PC-9 (cell line): ENCODE results near the gene ETV6. TPM values are rescaled to one million over a fixed set of nuclear protein-coding genes. Genes with fewer than 3 reads are reported as not detected.

ENCODE experiments used
- BruUV-seq: library from RNA; stranded (reverse); fragments of 400-500 nt; replicated peaks from 2 replicates; lab custom pipeline; 2021; lab: Mats Ljungman, UMichigan
- CTCF ChIA-PET: fragments of 300-600 bp; sonication (Branson Sonifier 250); formaldehyde crosslinking; loops from one replicate; lab custom pipeline; 2022; ENCODE audit warnings: antibody characterized with exemption; lab: Charles Lee
- POLR2A ChIA-PET: fragments of 300-600 bp; sonication (Branson Sonifier 250); formaldehyde crosslinking; loops from one replicate; lab custom pipeline; 2022; ENCODE audit warnings: antibody characterized with exemption; ENCODE audit not compliant: unreplicated experiment; lab: Charles Lee
- DNase-seq, 2 experiments: peaks; one replicate each; pipeline versions ENCODE4 v3.0.0 to v3.0.0-alpha.2; 2015 to 2022; ENCODE audit warnings: mixed read lengths in 1 of 2
- H2AFZ ChIP-seq: fragments of 200-600 bp; sonication (generic); 2 replicates; pipeline ENCODE4 v1.8.1; 2017; ENCODE audit warnings: antibody characterized with exemption
- H3F3A ChIP-seq: fragments of 200-600 bp; sonication (generic); 2 replicates; pipeline ENCODE4 v1.8.1; 2017; ENCODE audit warnings: antibody characterized with exemption, mild to moderate bottlenecking, low read depth; ENCODE audit not compliant: insufficient read depth
- H3K27ac ChIP-seq: fragments of 200-600 bp; sonication (generic); 2 replicates; pipeline ENCODE4 v1.6.1; 2016; ENCODE audit warnings: mixed run types
- H3K27me3 ChIP-seq: fragments of 200-600 bp; sonication (generic); 2 replicates; pipeline ENCODE4 v1.6.1; 2016; ENCODE audit warnings: low read depth, mixed run types; ENCODE audit not compliant: insufficient read depth
- H3K36me3 ChIP-seq: fragments of 200-600 bp; sonication (generic); 2 replicates; pipeline ENCODE4 v1.6.1; 2016; ENCODE audit warnings: low read depth, mixed run types
- H3K4me1 ChIP-seq: fragments of 200-600 bp; sonication (generic); replicated peaks from 2 replicates; pipeline ENCODE4 v1.6.1; 2016; ENCODE audit warnings: mixed run types; ENCODE audit not compliant: insufficient read depth
- H3K4me2 ChIP-seq: fragments of 200-600 bp; sonication (generic); 2 replicates; pipeline ENCODE4 v1.6.1; 2017; ENCODE audit warnings: mixed run types
- H3K4me3 ChIP-seq: fragments of 200-600 bp; sonication (generic); 2 replicates; pipeline ENCODE4 v1.6.1; 2016; ENCODE audit warnings: mixed run types
- H3K79me2 ChIP-seq: fragments of 200-600 bp; sonication (generic); 2 replicates; pipeline ENCODE4 v1.6.1; 2017; ENCODE audit warnings: low read depth, mixed run types
- H3K9me2 ChIP-seq: fragments of 200-600 bp; sonication (generic); 2 replicates; pipeline ENCODE4 v1.8.1; 2017; ENCODE audit warnings: mild to moderate bottlenecking; ENCODE audit not compliant: insufficient read depth
- H3K9me3 ChIP-seq: fragments of 200-600 bp; sonication (generic); 2 replicates; pipeline ENCODE4 v1.8.1; 2016; ENCODE audit warnings: low read depth; ENCODE audit not compliant: insufficient read depth
- H4K20me1 ChIP-seq: fragments of 200-600 bp; sonication (generic); 2 replicates; pipeline ENCODE4 v1.8.1; 2017; ENCODE audit not compliant: insufficient read depth
- CTCF ChIP-seq: fragments of 200-600 bp; sonication (generic); conservative IDR thresholded peaks from 2 replicates; pipeline ENCODE4 v1.6.1; 2017; ENCODE audit warnings: mixed run types, antibody characterized with exemption, mild to moderate bottlenecking, moderate library complexity
- EZH2 ChIP-seq: fragments of 200-600 bp; sonication (generic); IDR thresholded peaks from 2 replicates; pipeline ENCODE4 v1.8.0; 2017; ENCODE audit warnings: antibody characterized with exemption, low read depth
- intact Hi-C: fragments of 100-400 bp; cut with micrococcal nuclease; formaldehyde crosslinking; loops from one replicate; pipeline ENCODE4 v1.10.0; 2022; ENCODE audit not compliant: unreplicated experiment
- total RNA-seq: library from RNA; stranded (reverse); gene quantifications from 2 replicates; pipeline ENCODE4 v1.2.3, GENCODE V29; 2021

ETV6 gene
- total RNA-seq, 1 experiment from 2014 or later: 62.8 TPM

GRCh38 chr12:11701433-11701832, 52.0 kb downstream of the ETV6 start:
- Histone ChIP-seq H3K4me1 (0 out of 2 replicates have a peak, but pooled peaks cover 5% of the 10 kb centered on the region), H3K79me2 (0 out of 2 replicates have a peak, but pooled peaks cover 30% of the 10 kb centered on the region), H3K4me2 (no peak overlapping the region), H3F3A (no peaks in the 10 kb centered on the region), H3K36me3 (no peaks in the 10 kb centered on the region), H3K4me3 (no peak overlapping the region), H3K27ac (no peak overlapping the region), H4K20me1 (no peaks in the 10 kb centered on the region), H3K27me3 (no peaks in the 10 kb centered on the region), H3K9me3 (no peaks in the 10 kb centered on the region), H2AFZ (no peak overlapping the region), H3K9me2 (no peaks in the 10 kb centered on the region)
- no peak for DNase-seq
- ChIA-PET CTCF (no interaction called here), POLR2A (interaction anchor here (0.6 kb wide), 1 partner anchor 29 kb away, joined by 3 read pairs; no protein-coding TSS in a partner anchor)
- BruUV-seq: no TSS peak
- intact Hi-C loops: no loop called here
- TF ChIP-seq CTCF (no peak), EZH2 (no peak)

- H3K79me2 ChIP-seq: 0 out of 2 replicates have a peak, but pooled peaks cover 30% of the 10 kb centered on the region
- no peak overlapping the region for H3K27ac ChIP-seq
- no peaks in the 10 kb centered on the region for H3F3A ChIP-seq
- BruUV-seq: no TSS peak
- no peak for DNase-seq
- H3K9me3 ChIP-seq: no peaks in the 10 kb centered on the region
- 0 out of 2 replicates have a peak, but pooled peaks cover 5% of the 10 kb centered on the region for H3K4me1 ChIP-seq
- no peaks in the 10 kb centered on the region for H3K27me3 ChIP-seq
- H3K9me2 ChIP-seq: no peaks in the 10 kb centered on the region
- no peak overlapping the region for H3K4me3 ChIP-seq
- ChIA-PET CTCF (no interaction called here), POLR2A (no interaction called here)
- no peaks in the 10 kb centered on the region for H3K36me3 ChIP-seq
- no peaks in the 10 kb centered on the region for H4K20me1 ChIP-seq
- H3K4me2 ChIP-seq: no peak overlapping the region
- no peak overlapping the region for H2AFZ ChIP-seq
- intact Hi-C loops: no loop called here
- TF ChIP-seq EZH2 (no peak), CTCF (no peak)
Observed at GRCh38 chr12:11702959-11703358, 53.5 kb downstream of the ETV6 start.

GRCh38 chr12:11703378-11703777, 53.9 kb downstream of the ETV6 start:
- Histone ChIP-seq H4K20me1 (no peaks in the 10 kb centered on the region), H3K27ac (no peak overlapping the region), H2AFZ (no peak overlapping the region), H3K4me3 (no peak overlapping the region), H3K4me2 (no peak overlapping the region), H3F3A (no peaks in the 10 kb centered on the region), H3K9me3 (no peaks in the 10 kb centered on the region), H3K79me2 (peaks cover 28% of the 10 kb centered on the region; the same call in 1 of the 2 replicates), H3K9me2 (no peaks in the 10 kb centered on the region), H3K27me3 (no peaks in the 10 kb centered on the region), H3K36me3 (no peaks in the 10 kb centered on the region), H3K4me1 (0 out of 2 replicates have a peak, but pooled peaks cover 5% of the 10 kb centered on the region)
- TF ChIP-seq CTCF (no peak), EZH2 (no peak)
- POLR2A ChIA-PET: no interaction called here
- DNase-seq: no peak
- intact Hi-C loops: no loop called here
- CTCF ChIA-PET: no interaction called here
- BruUV-seq: no TSS peak
